ENCODE data around the gene THSD7B. TPM values are rescaled to one million over a fixed set of nuclear protein-coding genes. Genes with fewer than 3 reads are reported as not detected.
"Not testable (repeated sequence)": the region's sequence is repeated elsewhere in the genome, so short reads cannot be mapped to it uniquely, and the experiment has no call there.

The THSD7B gene, protein sequence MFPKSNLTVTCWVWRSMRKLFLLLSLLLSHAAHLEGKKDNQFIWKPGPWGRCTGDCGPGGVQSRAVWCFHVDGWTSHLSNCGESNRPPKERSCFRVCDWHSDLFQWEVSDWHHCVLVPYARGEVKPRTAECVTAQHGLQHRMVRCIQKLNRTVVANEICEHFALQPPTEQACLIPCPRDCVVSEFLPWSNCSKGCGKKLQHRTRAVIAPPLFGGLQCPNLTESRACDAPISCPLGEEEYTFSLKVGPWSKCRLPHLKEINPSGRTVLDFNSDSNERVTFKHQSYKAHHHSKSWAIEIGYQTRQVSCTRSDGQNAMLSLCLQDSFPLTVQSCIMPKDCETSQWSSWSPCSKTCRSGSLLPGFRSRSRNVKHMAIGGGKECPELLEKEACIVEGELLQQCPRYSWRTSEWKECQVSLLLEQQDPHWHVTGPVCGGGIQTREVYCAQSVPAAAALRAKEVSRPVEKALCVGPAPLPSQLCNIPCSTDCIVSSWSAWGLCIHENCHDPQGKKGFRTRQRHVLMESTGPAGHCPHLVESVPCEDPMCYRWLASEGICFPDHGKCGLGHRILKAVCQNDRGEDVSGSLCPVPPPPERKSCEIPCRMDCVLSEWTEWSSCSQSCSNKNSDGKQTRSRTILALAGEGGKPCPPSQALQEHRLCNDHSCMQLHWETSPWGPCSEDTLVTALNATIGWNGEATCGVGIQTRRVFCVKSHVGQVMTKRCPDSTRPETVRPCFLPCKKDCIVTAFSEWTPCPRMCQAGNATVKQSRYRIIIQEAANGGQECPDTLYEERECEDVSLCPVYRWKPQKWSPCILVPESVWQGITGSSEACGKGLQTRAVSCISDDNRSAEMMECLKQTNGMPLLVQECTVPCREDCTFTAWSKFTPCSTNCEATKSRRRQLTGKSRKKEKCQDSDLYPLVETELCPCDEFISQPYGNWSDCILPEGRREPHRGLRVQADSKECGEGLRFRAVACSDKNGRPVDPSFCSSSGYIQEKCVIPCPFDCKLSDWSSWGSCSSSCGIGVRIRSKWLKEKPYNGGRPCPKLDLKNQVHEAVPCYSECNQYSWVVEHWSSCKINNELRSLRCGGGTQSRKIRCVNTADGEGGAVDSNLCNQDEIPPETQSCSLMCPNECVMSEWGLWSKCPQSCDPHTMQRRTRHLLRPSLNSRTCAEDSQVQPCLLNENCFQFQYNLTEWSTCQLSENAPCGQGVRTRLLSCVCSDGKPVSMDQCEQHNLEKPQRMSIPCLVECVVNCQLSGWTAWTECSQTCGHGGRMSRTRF (N-terminal part only)
- polyA plus RNA-seq (2014; cell fraction: cytosol; rRNA removed) = 4.8 and 5.5 TPM in 2 replicates
- polyA plus RNA-seq (2014; cell fraction: nucleus; rRNA removed) = 4.1 and 4.5 TPM in 2 replicates

DNA sequence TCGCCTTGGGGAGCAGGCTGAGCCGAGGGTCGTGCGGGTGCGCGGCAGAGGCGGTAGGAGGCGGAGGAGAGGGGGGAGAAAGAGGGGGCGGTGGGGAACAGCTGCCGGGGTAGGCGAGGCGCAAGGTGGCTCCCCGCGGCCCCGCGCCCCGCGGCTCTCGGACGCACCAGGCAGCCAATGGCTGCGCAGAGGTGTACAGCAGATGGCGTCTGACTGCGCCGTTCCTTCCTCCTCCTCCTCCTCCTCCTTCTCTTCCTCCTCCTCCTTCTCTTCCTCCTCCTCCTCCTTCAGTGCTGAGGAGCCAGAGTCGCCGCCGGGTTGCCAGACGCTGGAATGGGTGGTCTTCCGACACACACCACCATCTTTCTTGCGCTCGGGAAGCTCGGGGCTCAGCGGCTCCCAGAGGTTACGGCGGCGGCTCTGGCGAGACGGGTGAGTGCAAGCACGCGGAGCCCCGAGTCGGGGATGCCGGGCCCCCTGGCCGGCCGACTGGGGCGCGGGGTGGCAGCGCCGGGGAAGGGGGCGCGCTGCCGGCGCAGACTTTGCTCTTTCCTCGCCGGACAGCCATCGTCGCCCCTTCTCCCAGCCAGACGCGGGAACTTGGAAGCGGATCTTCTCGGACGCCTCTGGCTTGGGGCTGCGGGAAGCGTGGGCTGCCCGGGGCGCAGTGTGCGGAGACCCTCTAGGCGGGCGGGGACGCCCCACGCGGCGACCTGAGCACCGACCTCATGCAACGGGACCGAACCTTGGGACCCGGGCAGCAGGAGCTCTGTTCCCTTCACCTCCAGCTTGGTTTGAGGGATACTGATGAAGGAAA is at the start of gene THSD7B:
THSD7B (plus strand) TSS at position 290 of the 817 bp plus-strand sequence. CDS start 116,634 bp downstream, outside the sequence.
- DNase-seq (ENCODE audit: low spot score) = peak; percentile 44

DNA sequence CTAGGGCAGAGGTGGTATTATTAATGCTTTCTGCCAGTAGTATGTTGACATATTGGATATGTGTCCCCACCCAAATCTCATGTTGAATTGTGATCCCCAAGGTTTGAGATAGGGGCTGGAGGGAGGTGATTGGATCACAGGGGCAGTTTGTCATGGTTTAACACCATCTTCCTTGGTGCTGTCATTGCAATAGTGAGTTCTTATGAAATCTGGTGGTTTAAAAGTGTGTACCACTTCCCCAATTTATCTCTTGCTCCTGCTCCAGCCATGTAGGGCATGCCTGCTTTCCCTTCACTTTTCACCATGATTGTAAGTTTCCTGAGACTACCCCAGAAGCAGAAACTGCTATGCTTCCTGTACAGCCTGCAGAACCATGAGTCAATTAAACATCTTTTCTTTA is 47.1 kb upstream of the THSD7B start:
- DNase-seq (ENCODE audit: low spot score) = no peak

GRCh38 chr2:136727973-136728699 is 37.2 kb upstream of the THSD7B start:
- DNase-seq (ENCODE audit: low spot score) = peak; percentile 71

GRCh38 chr2:136736236-136736635 is 29.1 kb upstream of the THSD7B start:
- no peak for DNase-seq (ENCODE audit: low spot score)

- DNase-seq (ENCODE audit: low spot score) = no peak
Observed at GRCh38 chr2:136738044-136738443, 27.3 kb upstream of the THSD7B start.

DNA sequence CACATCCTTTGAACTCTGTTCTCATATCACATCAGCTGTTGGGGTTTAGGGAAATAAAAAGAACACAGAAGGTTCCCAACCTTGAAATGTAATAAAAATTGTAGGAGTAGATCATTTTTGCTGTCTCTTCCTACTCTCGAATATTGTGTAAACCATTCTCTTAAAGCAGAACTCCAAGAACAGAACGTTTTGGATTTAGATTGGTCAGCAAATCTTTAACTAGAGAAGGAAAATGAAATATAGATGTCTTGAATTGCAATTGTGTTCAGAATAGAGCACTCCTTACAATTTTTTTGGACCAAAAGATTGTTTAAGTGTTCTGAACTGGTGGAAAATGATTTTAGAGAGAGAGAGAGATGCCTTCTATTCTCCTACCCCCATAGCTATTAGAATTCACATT is 23.9 kb upstream of the THSD7B start:
- DNase-seq (ENCODE audit: low spot score) = no peak

- DNase-seq (ENCODE audit: low spot score) = no peak
Observed at GRCh38 chr2:136750065-136750464, 15.3 kb upstream of the THSD7B start.

GRCh38 chr2:136751406-136751805 is 13.9 kb upstream of the THSD7B start:
- no peak for DNase-seq (ENCODE audit: low spot score)

GRCh38 chr2:136758504-136758903 is 6.8 kb upstream of the THSD7B start:
- DNase-seq (ENCODE audit: low spot score) = not testable (repeated sequence)

GRCh38 chr2:136764452-136765255 is 691 bp upstream of the THSD7B start:
- peak; percentile 12 for DNase-seq (ENCODE audit: low spot score)

- DNase-seq (ENCODE audit: low spot score) = peak; percentile 4
Observed at GRCh38 chr2:136766073-136766404, 694 bp downstream of the THSD7B start.

DNA sequence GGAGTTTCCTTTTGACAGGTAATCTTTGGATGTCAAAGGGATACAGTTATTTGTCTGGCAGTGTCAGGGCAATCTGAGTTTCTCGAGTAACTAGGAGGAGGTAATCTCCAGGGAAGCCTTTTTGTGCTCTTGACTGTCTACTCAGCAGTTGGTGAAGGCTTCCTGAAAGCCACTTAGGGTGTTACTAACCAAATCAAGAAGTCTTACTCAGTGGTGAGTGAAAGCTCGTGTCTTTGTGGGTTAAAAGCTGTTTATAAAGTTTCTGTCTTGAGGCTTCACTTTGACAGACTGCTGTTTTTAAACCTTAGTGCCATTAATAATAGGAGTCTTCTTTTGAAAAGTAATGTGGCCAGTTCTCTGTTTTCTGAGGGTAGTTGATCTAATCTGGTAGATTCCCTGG is 1.7 kb downstream of the THSD7B start:
- DNase-seq (ENCODE audit: low spot score) = no peak

GRCh38 chr2:136769871-136770270 is 4.5 kb downstream of the THSD7B start:
- DNase-seq (ENCODE audit: low spot score) = no peak

DNA sequence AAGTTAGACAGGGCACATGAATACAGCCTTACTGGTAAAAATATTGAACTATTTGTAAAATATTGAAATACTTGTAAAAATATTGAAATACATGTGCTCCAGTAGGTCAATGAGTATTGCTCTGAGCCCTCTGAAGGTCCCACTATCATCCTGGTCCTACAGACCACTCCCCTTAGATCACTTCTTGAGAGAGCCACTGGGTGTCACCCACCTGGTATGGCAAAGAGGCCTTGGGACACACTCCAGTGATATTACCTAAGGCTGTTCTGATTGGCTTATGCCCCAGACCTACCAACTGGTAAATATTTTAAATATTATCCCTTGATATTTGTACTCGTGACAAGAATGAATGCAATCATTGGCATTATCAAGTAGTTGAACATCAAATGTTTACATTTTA is 5.0 kb downstream of the THSD7B start:
- no peak for DNase-seq (ENCODE audit: low spot score)

- DNase-seq (ENCODE audit: low spot score) = no peak
Observed at GRCh38 chr2:136777391-136777790, 12.0 kb downstream of the THSD7B start.

- no peak for DNase-seq (ENCODE audit: low spot score)
Observed at GRCh38 chr2:136783856-136784255, 18.5 kb downstream of the THSD7B start.

DNA sequence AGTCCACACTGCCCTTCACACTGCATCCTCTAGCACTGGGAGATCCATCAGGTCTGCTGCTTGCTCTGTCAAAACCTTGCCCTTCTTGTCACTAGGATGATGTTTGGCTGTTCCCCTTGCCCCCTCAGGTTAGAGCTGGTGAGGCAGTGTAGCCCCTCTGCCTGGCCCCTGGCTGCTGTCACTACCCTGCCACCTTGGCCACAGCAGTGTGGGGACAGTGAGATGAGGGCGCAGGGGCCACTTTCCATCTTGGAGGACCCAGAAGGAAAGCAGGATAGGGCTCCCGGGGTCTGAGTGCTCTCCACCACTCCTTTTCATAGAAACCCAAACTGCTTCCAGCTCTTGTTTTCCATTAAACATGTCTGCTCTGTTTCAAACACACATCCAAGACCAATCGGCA is 19.9 kb downstream of the THSD7B start:
- no peak for DNase-seq (ENCODE audit: low spot score)

GRCh38 chr2:136787970-136788369 is 22.6 kb downstream of the THSD7B start:
- no peak for DNase-seq (ENCODE audit: low spot score)

DNA sequence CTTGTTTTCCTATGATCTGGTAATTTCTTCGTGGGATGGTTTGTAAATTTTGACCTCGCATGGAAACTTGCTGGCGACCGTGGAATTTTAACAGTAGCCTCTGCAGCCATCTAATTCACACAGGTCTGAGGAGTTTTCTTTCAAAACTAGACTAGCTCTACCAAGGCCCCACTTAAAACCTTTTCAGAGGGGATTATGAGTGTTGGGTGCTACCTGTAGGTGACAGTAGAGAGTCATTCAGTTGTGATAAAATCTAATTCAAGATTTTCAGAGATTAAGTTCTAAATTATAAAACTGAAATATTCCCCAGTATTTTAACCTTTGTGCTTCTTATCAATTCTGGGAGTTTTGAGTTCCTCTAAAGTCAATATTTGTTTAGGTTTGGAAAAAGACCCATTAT is 31.0 kb downstream of the THSD7B start:
- no peak for DNase-seq (ENCODE audit: low spot score)
